SK-N-SH (cell line): ENCODE results near the gene AGAP1. TPM values are rescaled to one million over a fixed set of nuclear protein-coding genes. Genes with fewer than 3 reads are reported as not detected.

Experiments used
- CTCF ChIA-PET: fragments of 300-600, 350-600 bp; formaldehyde crosslinking; extraction: SDS; loops from one replicate; lab custom pipeline; 2021; lab: Yijun Ruan, JAX
- POLR2A ChIA-PET: fragments of 350-600 bp; sonication (Branson Sonifier 250); formaldehyde crosslinking; extraction: SDS; loops from one replicate; lab custom pipeline; 2020; ENCODE audit warnings: antibody characterized with exemption, inconsistent platforms; lab: Yijun Ruan, JAX
- DNase-seq: peaks from one replicate; pipeline ENCODE4 v3.0.0; 2012
- H2AFZ ChIP-seq: fragments of 200-600 bp; sonication (generic); 2 replicates; pipeline ENCODE4 v1.8.1; 2016; ENCODE audit warnings: antibody characterized with exemption, mild to moderate bottlenecking, low read depth
- H3F3A ChIP-seq: fragments of 200-600 bp; sonication (generic); replicated peaks from 2 replicates; pipeline ENCODE3; 2016; ENCODE audit warnings: antibody characterized with exemption, mild to moderate bottlenecking; ENCODE audit not compliant: insufficient read depth
- H3K27ac ChIP-seq, 2 experiments: fragments of 200-500 bp in 1 of 2; fragments of 200-600 bp in 1 of 2; sonication (Bioruptor generic) in 1 of 2; sonication (generic), shearing (Covaris generic) in 1 of 2; 2 replicates each; pipeline versions ENCODE4 v1.5.1 to v1.6.1; 2014 to 2016; ENCODE audit warnings: low read depth in 2 of 2, inconsistent platforms in 1 of 2, low read length in 1 of 2, mild to moderate bottlenecking in 1 of 2, mixed read lengths in 1 of 2
- H3K27me3 ChIP-seq: fragments of 200-600 bp; sonication (generic), shearing (Covaris generic); 2 replicates; pipeline ENCODE4 v1.6.1; 2016; ENCODE audit warnings: mixed run types; ENCODE audit not compliant: insufficient read depth
- H3K36me3 ChIP-seq, 2 experiments: fragments of 200-500 bp in 1 of 2; fragments of 200-600 bp in 1 of 2; sonication (Bioruptor generic) in 1 of 2; sonication (generic) in 1 of 2; replicated peaks in 1 of 2; 2 replicates each; pipeline versions ENCODE3 to v1.5.1; 2014 to 2016; ENCODE audit warnings: low read length in 1 of 2, mild to moderate bottlenecking in 1 of 2; ENCODE audit not compliant: insufficient read depth in 2 of 2, control insufficient read depth in 1 of 2
- H3K4me1 ChIP-seq, 2 experiments: fragments of 200-500 bp in 1 of 2; fragments of 200-600 bp in 1 of 2; sonication (Bioruptor generic) in 1 of 2; sonication (generic), shearing (Covaris generic) in 1 of 2; 2 replicates each; pipeline versions ENCODE4 v1.5.1 to v1.6.1; 2014 to 2016; ENCODE audit warnings: low read depth in 1 of 2, low read length in 1 of 2, mixed run types in 1 of 2; ENCODE audit not compliant: insufficient read depth in 2 of 2, control insufficient read depth in 1 of 2
- H3K4me2 ChIP-seq: fragments of 200-600 bp; sonication (generic), shearing (Covaris generic); 2 replicates; pipeline ENCODE4 v1.6.1; 2017; ENCODE audit warnings: mixed run types
- H3K4me3 ChIP-seq, 2 experiments: fragments of 200-500 bp in 1 of 2; fragments of 200-600 bp in 1 of 2; sonication (Bioruptor generic) in 1 of 2; sonication (generic), shearing (Covaris generic) in 1 of 2; 2 replicates each; pipeline versions ENCODE4 v1.5.1 to v1.8.1; 2014 to 2016; ENCODE audit warnings: low read depth in 2 of 2, inconsistent platforms in 1 of 2, low read length in 1 of 2, mild to moderate bottlenecking in 1 of 2, mixed read lengths in 1 of 2, moderate library complexity in 1 of 2
- H3K79me2 ChIP-seq: fragments of 200-600 bp; sonication (generic); 2 replicates; pipeline ENCODE4 v1.8.1; 2017; ENCODE audit warnings: mild to moderate bottlenecking; ENCODE audit not compliant: insufficient read depth
- H3K9ac ChIP-seq: fragments of 200-600 bp; sonication (generic); 2 replicates; pipeline ENCODE4 v1.6.1; 2017; ENCODE audit warnings: mixed run types
- H3K9me2 ChIP-seq: fragments of 200-600 bp; sonication (generic); 2 replicates; pipeline ENCODE4 v1.6.1; 2017; ENCODE audit warnings: mixed run types
- H3K9me3 ChIP-seq: fragments of 200-600 bp; sonication (generic); 2 replicates; pipeline ENCODE4 v1.6.1; 2017; ENCODE audit warnings: mixed run types, mild to moderate bottlenecking, moderate library complexity
- H4K20me1 ChIP-seq: fragments of 200-600 bp; sonication (generic); 2 replicates; pipeline ENCODE4 v1.6.1; 2017; ENCODE audit warnings: mild to moderate bottlenecking, mixed run types; ENCODE audit not compliant: insufficient read depth
- EZH2phosphoT487 ChIP-seq: fragments of 200-600 bp; sonication (generic); IDR thresholded peaks from 2 replicates; pipeline ENCODE4 v1.6.1; 2017; ENCODE audit warnings: low read depth, mixed run types, mild to moderate bottlenecking, antibody characterized with exemption, moderate library complexity, borderline replicate concordance
- FOXJ3 ChIP-seq: sonication (generic); formaldehyde crosslinking; IDR thresholded peaks from 2 replicates; pipeline ENCODE4 v1.5.1; 2020; ENCODE audit warnings: mild to moderate bottlenecking, missing genetic modification reagents
- GATA2 ChIP-seq: sonication (generic); formaldehyde crosslinking; IDR thresholded peaks from 2 replicates; pipeline ENCODE4 v1.5.0; 2020; ENCODE audit warnings: mild to moderate bottlenecking, missing genetic modification reagents
- NFIC ChIP-seq: IDR thresholded peaks from 2 replicates; pipeline ENCODE4 v1.4.0; 2012; ENCODE audit warnings: borderline replicate concordance
- RFX5 ChIP-seq: IDR thresholded peaks from 2 replicates; pipeline ENCODE4 v1.6.1; 2012; ENCODE audit warnings: mild to moderate bottlenecking, improper control_type of control experiment, low read length
- WGBS: methylation state at CpG from one replicate; pipeline ENCODE4 v1.1.6; 2017; ENCODE audit warnings: low lambda C conversion rate; 5-methylcytosine and 5-hydroxymethylcytosine counted together
- polyA plus RNA-seq, 3 experiments: library from polyadenylated mRNA; depleted of rRNA; stranded (reverse); fragments of >200 nt; gene quantifications; 2 replicates each; pipeline ENCODE4 v1.2.3, GENCODE V29; 2012
- TF ChIP-seq, protein P1 (sequence below): IDR thresholded peaks from 2 replicates; pipeline ENCODE4 v1.6.1; 2012; ENCODE audit warnings: mild to moderate bottlenecking, low read depth, low read length, moderate library complexity
- TF ChIP-seq, protein P2 (sequence below): IDR thresholded peaks from 2 replicates; pipeline ENCODE4; 2012
- TF ChIP-seq, protein P3 (sequence below): IDR thresholded peaks from 2 replicates; pipeline ENCODE4 v1.4.0; 2012; ENCODE audit warnings: low read depth, borderline replicate concordance

AGAP1 gene
- polyA plus RNA-seq, 1 of the 3 experiments (the other 2 are of a cell fraction), result 8.8 TPM

DNA sequence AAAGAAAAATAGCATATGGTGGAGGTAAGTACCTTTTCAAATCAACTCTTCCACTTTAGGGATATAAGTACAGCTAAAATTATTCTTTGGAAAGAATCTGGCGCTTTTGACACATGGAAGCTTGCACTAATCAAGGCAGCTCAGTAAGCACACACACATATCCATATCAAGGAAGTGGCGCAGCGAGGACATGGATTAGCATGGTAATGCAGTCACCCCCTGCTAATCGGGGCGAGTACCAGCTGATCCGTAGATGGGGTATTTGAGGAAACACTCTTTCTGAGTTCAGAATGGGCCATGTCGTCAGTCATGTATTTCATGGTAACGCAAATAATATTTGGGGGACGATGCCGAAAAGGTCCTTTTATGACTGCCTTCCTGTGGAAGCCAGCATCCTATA lies 429.0 kb downstream of the AGAP1 start:
- H3F3A ChIP-seq, result no peaks in the 10 kb centered on the region
- TF ChIP-seq, protein P1, sequence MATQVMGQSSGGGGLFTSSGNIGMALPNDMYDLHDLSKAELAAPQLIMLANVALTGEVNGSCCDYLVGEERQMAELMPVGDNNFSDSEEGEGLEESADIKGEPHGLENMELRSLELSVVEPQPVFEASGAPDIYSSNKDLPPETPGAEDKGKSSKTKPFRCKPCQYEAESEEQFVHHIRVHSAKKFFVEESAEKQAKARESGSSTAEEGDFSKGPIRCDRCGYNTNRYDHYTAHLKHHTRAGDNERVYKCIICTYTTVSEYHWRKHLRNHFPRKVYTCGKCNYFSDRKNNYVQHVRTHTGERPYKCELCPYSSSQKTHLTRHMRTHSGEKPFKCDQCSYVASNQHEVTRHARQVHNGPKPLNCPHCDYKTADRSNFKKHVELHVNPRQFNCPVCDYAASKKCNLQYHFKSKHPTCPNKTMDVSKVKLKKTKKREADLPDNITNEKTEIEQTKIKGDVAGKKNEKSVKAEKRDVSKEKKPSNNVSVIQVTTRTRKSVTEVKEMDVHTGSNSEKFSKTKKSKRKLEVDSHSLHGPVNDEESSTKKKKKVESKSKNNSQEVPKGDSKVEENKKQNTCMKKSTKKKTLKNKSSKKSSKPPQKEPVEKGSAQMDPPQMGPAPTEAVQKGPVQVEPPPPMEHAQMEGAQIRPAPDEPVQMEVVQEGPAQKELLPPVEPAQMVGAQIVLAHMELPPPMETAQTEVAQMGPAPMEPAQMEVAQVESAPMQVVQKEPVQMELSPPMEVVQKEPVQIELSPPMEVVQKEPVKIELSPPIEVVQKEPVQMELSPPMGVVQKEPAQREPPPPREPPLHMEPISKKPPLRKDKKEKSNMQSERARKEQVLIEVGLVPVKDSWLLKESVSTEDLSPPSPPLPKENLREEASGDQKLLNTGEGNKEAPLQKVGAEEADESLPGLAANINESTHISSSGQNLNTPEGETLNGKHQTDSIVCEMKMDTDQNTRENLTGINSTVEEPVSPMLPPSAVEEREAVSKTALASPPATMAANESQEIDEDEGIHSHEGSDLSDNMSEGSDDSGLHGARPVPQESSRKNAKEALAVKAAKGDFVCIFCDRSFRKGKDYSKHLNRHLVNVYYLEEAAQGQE, result no peak
- TF ChIP-seq FOXJ3 (CRISPR knock-in tag), result no peak
- TF ChIP-seq EZH2phosphoT487, result no peak
- H3K9me3 ChIP-seq, result no peaks in the 10 kb centered on the region
- no peaks in the 10 kb centered on the region for H3K79me2 ChIP-seq
- no peaks in the 10 kb centered on the region for H4K20me1 ChIP-seq
- no peak overlapping the region for H3K4me3 ChIP-seq
- no peak overlapping the region for H3K27ac ChIP-seq
- no peak overlapping the region for H3K4me2 ChIP-seq
- H3K27me3 ChIP-seq, result no peaks in the 10 kb centered on the region
- ChIA-PET CTCF (no interaction called here), POLR2A (no interaction called here)
- H3K9ac ChIP-seq, result no peak overlapping the region
- H3K4me1 ChIP-seq, result no peaks in the 10 kb centered on the region
- no peaks in the 10 kb centered on the region for H3K36me3 ChIP-seq
- H3K9me2 ChIP-seq, result no peaks in the 10 kb centered on the region
- H2AFZ ChIP-seq, result no peak overlapping the region
- DNase-seq, result no peak
- 100% methylated on average over 10 of the region's 10 CpGs for WGBS

DNA sequence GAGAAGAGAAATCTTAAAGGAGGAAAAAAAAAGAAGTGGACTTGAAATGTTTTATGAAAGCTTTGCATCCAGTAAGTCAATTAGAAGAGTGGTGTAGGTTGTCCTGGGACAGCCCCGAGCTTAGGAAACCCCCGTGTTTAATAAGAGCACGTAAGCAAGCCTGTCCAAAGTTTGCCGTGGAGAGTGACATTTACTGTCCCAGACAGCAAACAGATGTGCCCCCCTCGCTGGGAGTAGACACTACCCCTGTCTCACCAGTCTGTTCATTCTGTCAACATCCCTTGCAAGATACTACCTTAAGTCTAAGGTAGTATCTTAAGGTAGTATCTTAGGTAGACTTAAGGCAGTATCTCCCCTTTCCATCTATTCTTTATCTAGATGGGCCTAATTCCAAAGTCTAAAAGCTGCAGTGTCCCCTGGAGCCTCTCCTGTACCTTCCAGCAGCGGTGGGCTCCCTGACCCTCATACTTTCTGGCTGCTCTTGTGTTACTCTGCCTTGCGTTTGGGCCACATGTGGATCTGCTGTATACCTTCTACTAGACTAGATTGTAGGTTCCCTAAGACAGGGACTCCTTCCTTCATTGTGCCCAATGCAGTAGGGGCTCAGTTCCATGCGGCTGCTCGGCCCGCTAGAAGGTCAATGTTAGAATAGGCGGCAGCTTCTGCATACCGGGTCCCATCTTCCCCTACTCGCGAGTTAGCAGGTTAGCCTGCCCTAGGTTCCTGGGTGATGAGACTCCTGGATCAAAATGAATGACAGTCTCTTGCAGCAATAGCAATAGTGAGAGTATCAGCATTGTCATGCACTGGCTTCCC lies 430.2 kb downstream of the AGAP1 start:
- no peaks in the 10 kb centered on the region for H3K9me2 ChIP-seq
- DNase-seq, result no peak
- H3K9ac ChIP-seq, result no peak overlapping the region
- no peak overlapping the region for H3K4me3 ChIP-seq
- ChIA-PET CTCF (no interaction called here), POLR2A (no interaction called here)
- H3K9me3 ChIP-seq, result no peaks in the 10 kb centered on the region
- no peak overlapping the region for H3K27ac ChIP-seq
- WGBS, result 90% methylated on average over 14 of the region's 14 CpGs
- no peaks in the 10 kb centered on the region for H4K20me1 ChIP-seq
- H3K4me1 ChIP-seq, result no peaks in the 10 kb centered on the region
- H3K79me2 ChIP-seq, result no peaks in the 10 kb centered on the region
- H3K36me3 ChIP-seq, result no peaks in the 10 kb centered on the region
- no peak overlapping the region for H2AFZ ChIP-seq
- H3K27me3 ChIP-seq, result no peaks in the 10 kb centered on the region
- no peak overlapping the region for H3K4me2 ChIP-seq
- no peaks in the 10 kb centered on the region for H3F3A ChIP-seq
- TF ChIP-seq, protein P2, sequence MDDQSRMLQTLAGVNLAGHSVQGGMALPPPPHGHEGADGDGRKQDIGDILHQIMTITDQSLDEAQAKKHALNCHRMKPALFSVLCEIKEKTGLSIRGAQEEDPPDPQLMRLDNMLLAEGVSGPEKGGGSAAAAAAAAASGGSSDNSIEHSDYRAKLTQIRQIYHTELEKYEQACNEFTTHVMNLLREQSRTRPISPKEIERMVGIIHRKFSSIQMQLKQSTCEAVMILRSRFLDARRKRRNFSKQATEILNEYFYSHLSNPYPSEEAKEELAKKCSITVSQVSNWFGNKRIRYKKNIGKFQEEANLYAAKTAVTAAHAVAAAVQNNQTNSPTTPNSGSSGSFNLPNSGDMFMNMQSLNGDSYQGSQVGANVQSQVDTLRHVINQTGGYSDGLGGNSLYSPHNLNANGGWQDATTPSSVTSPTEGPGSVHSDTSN, result no peak
- TF ChIP-seq, protein P3, sequence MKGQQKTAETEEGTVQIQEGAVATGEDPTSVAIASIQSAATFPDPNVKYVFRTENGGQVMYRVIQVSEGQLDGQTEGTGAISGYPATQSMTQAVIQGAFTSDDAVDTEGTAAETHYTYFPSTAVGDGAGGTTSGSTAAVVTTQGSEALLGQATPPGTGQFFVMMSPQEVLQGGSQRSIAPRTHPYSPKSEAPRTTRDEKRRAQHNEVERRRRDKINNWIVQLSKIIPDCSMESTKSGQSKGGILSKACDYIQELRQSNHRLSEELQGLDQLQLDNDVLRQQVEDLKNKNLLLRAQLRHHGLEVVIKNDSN, result no peak
- TF ChIP-seq NFIC, result no peak
- no peak for TF ChIP-seq GATA2 (CRISPR knock-in tag)
- TF ChIP-seq RFX5, result no peak
